Fibroblast of mammary gland (primary cell): Measurements from ENCODE around the gene GIPC3.
"Not testable (repeated sequence)": the region's sequence is repeated elsewhere in the genome, so short reads cannot be mapped to it uniquely, and the experiment has no call there.

ENCODE experiments used
- DNase-seq: peaks from one replicate; pipeline ENCODE4 v3.0.0-alpha.2; 2010; ENCODE audit warnings: low read depth
- H3K4me3 ChIP-seq: 2 replicates; pipeline ENCODE4 v1.5.1; 2011; ENCODE audit warnings: low read depth, mild to moderate bottlenecking, low read length, moderate library complexity; ENCODE audit not compliant: control insufficient read depth
- CTCF ChIP-seq: conservative IDR thresholded peaks from 2 replicates; pipeline ENCODE4 v1.5.1; 2011; ENCODE audit warnings: low read depth, low read length, inconsistent platforms; ENCODE audit not compliant: control insufficient read depth, insufficient read depth

GIPC3 gene

DNA sequence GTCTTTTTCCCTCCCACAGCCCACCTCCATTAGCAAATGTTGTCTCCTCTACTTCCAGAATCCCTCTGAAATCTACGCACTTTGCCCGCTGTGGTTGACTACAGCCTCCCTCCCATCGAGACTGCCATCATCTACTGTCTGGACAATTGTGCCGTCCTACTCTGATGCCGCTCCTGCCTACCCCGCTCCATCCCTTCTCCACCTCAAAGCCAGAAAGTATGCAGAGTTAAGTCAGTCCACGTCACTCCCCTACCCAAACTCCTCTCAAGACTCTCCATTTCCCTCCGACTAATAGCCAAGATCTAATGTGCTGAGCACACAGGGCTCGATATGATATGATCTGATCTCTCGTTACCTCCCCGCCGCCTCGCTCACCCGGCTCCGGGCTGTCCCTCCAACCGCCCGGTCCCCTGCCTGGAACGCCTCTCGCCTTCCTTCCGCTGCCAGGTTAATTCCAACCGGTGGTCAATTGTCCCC is 40.8 kb downstream of the GIPC3 start:
- no peak for DNase-seq
- peak overlapping the region; percentile 87 for H3K4me3 ChIP-seq

DNA sequence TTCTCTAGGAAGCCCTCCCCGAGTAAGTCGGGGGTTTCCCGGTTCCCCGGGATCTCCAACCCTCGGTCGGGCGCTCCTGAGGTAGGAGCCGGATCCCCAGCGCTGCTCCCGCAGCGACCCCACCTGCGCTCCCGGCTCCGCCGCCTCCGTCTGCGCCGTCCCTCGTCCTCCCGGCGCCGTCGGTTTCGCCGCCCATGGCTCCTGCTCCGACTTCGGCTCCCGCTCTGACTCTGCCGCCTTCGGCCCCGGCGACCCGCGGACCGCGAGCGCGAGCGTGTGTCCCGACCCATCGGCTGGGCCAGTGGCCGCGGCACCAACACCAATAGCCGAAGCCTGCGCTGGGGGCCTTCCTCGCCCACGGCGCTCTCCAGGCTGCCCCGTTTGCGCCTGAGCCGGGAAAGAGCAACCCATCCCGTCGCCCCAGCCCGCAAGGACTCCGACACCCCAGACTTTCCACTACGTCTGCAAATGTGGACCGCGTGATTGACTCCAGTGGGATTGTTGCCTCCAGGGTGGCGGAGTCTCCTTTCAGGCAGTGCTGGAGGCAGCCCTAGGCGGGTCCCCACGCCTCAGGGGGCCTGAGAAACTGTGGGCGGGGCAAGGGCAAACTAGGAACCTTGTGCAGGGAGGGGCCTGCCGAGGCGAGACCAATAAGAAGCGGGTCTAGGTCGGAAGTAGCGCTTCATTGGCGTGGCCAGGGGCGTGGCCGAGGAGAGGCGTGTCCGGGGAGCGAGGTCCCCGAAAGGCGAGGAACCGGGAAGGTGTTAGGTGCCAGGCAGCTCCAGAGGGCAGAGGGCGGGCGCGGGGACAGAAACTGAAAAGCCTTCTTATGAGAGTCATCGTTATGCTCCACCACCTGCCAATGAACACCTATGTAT is 41.4 kb downstream of the GIPC3 start, which contains the start of gene CACTIN:
TSS of gene CACTIN (minus strand) at position 318 of the 878 bp plus-strand sequence. CDS start at position 290, 28 bp downstream.
- peak; percentile 96 for DNase-seq
- TF ChIP-seq CTCF: no peak
- peak within 1 kb of the TSS; percentile 87 for H3K4me3 ChIP-seq

More for the DNA sequence above, 40.8 kb downstream of the GIPC3 start:
- no peak for TF ChIP-seq CTCF

- peak overlapping the region; percentile 2 for H3K4me3 ChIP-seq
- TF ChIP-seq CTCF: no peak
Observed at GRCh38 chr19:3627351-3627723, 42.1 kb downstream of the GIPC3 start.

DNA sequence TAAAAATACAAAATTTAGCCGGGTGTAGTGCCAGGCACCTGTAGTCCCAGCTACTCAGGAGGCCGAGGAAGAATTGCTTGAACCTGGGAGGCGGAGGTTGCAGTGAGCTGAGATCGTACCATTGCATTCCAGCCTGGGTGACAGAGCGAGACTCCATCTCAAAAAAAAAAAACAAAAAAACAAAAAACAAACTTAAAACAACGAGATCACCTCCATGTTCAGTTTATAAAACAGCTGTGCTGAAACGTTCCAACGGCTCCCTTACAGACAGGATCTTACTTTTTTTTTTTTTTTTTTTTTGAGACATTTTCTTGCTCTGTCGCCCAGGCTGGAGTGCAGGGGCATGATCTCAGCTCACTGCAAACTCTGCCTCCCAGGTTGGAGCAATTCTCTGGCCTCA is 43.5 kb downstream of the GIPC3 start:
- H3K4me3 ChIP-seq, DNase-seq: not testable (repeated sequence)

More at GRCh38 chr19:3627351-3627723, 42.1 kb downstream of the GIPC3 start:
- no peak for DNase-seq

DNA sequence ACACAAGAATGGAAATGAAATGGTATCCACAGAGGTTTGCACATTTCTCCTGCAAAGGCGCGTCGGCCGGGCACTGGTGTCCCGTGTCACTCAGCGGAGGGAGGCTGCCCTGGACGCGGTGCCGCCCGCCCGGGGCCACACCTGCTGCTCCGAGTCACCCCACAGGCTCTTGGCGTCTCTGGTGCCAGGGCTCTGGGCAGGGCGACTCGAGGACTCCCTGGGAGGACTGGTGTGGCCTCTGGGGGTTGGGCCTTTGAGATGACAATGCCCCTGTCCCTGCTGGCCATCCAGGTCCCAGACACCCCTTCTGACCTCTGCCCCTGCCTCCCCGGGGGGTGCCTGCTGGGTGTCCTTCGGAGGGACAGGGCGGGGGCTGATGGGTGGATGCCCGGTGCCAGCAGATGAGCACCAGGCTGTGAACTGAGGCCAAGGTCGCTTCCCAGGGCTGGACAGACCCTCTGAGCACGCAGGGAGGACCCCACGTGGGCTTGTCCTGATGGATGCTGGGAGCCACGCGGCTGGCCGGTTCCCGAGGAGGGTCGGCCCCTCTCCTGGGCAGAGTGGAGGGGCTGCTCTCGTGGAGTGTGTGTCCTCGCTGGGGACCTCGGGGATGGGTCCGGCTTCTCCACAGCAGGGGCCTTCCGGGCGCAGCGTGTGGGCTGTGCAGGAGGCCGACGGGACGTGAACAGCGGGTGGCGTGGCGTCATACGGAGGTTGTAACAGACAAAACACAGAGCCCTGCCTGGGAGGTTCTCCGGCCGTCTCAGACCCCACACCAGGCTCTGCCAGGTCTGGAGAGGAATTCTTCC is 46.0 kb downstream of the GIPC3 start:
- no peak for DNase-seq
- TF ChIP-seq CTCF: no peak
- no peak overlapping the region for H3K4me3 ChIP-seq

- no peak overlapping the region for H3K4me3 ChIP-seq
- no peak for TF ChIP-seq CTCF
- no peak for DNase-seq
Observed at GRCh38 chr19:3632098-3632497, 46.8 kb downstream of the GIPC3 start.
